GM12875 (cell line): ENCODE results near the gene ADRA2B.
"Not testable (repeated sequence)": the region's sequence is repeated elsewhere in the genome, so short reads cannot be mapped to it uniquely, and the experiment has no call there.

Experiments used
- H3K4me3 ChIP-seq: one replicate; pipeline ENCODE4 v1.5.1; 2011; ENCODE audit warnings: low read depth, low read length, control low read depth
- CTCF ChIP-seq: IDR thresholded peaks from 2 replicates; pipeline ENCODE4 v1.5.1; 2011; ENCODE audit warnings: low read depth, mild to moderate bottlenecking, control low read depth, inconsistent platforms, low read length, moderate library complexity, borderline replicate concordance; ENCODE audit not compliant: insufficient read depth

The ADRA2B gene

GRCh38 chr2:96072746-96073145, 43.6 kb downstream of the ADRA2B start:
- no peak overlapping the region for H3K4me3 ChIP-seq
- TF ChIP-seq CTCF = no peak

GRCh38 chr2:96071977-96072491, 44.3 kb downstream of the ADRA2B start:
- not testable (repeated sequence) for H3K4me3 ChIP-seq

- not testable (repeated sequence) for H3K4me3 ChIP-seq
These were observed 45.0 kb downstream of the ADRA2B start for GRCh38 chr2:96071087-96071976.

GRCh38 chr2:96070351-96070750, 46.0 kb downstream of the ADRA2B start:
- H3K4me3 ChIP-seq = not testable (repeated sequence)

- not testable (repeated sequence) for H3K4me3 ChIP-seq
These were observed 46.5 kb downstream of the ADRA2B start for GRCh38 chr2:96069878-96070277.

- not testable (repeated sequence) for H3K4me3 ChIP-seq
These were observed 48.3 kb downstream of the ADRA2B start for GRCh38 chr2:96067902-96068581.

- H3K4me3 ChIP-seq = not testable (repeated sequence)
These were observed 49.2 kb downstream of the ADRA2B start for GRCh38 chr2:96067098-96067660.

GRCh38 chr2:96066511-96066910, 49.9 kb downstream of the ADRA2B start:
- not testable (repeated sequence) for H3K4me3 ChIP-seq

GRCh38 chr2:96065954-96066353, 50.4 kb downstream of the ADRA2B start:
- H3K4me3 ChIP-seq = not testable (repeated sequence)

GRCh38 chr2:96065381-96065930, 50.9 kb downstream of the ADRA2B start:
- H3K4me3 ChIP-seq = no peak overlapping the region

GRCh38 chr2:96064760-96065159, 51.6 kb downstream of the ADRA2B start:
- not testable (repeated sequence) for H3K4me3 ChIP-seq

More at GRCh38 chr2:96065381-96065930, 50.9 kb downstream of the ADRA2B start:
- no peak for TF ChIP-seq CTCF

- not testable (repeated sequence) for H3K4me3 ChIP-seq
These were observed 52.2 kb downstream of the ADRA2B start for GRCh38 chr2:96064047-96064675.

GRCh38 chr2:96063116-96063899, 53.1 kb downstream of the ADRA2B start:
- H3K4me3 ChIP-seq = not testable (repeated sequence)
